ENCODE results near the gene RPL23.

The RPL23 gene

DNA sequence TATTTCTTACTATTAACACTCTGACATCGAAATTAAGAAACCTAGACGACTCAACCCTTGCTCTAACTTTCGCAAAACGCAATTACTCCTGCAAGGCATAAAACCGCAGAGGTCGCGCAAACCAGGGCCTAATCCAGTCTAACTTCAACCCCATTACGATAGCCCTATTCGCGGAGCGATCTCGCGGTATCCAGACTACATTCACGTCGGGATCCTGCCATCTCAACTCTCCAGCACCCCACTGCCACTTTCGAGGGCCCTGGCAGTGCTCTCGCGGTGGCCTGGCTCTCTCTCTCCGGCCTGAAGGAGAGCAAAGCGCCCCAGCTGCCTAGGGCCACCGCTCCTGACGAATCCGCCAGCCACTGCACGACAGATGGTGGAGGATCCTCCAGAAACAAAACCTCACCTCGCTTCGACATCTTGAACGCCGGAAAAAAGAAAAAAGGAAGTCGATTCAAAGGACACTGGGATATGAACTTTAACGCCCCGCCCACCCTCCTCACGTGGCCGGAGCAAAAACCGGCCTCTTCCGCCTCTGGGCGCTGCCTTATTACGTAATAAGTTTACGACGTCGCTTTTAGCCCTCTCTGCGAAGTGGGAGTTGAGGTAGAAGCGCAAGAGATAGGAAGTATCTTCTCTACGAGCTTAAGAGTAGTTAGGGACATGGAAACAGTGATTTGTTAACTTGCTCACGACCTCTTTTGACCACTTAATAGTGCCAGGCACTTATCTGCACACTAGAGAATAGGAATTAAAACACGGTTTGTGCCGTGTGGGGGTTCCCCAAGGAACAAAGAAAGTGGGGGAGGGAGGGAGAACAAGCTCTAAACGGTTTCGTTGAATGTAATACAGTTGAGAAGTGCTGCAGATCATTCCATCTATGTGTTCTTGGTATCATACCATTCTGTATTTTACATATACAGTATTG lies at the start of gene RPL23:
Gene RPL23 (minus strand): TSS at position 430 of the 928 bp plus-strand sequence. CDS start 11 bp downstream, at position 419.
- peak; percentile 98 for DNase-seq

DNA sequence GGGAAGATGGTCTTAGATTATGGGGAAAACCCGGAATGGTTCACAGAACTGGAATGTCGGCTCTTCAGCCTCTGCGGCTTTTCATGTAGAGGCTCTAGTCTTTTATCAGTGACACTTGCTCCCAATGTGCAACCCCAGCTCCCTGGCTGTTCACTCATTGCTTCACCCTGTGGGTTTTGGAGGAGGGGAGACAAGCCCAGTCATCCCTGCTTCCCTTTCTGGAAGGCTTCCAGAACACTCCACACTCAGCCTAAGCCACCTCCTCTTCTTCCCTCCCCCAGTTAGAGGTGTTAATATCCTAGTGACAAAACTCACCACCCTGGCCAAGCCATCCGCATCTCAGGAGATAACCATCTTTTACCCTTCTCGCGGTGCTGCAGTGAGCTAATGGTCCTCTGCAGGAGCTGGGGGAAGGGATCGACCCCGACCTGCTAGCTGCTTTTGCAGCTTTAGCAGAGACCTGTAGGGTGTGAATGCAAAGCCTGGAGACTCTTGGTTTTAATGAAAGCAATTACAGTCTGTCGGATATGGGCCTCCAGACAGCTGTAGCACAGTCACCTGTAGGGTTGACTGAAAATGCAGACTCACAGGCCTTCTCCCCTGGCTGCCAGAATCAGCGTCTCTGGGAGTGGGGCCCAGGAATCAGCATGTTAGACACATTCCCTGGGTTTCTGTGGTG lies 47.6 kb upstream of the RPL23 start:
- DNase-seq = no peak

GRCh38 chr17:38899421-38899820 lies 45.9 kb upstream of the RPL23 start:
- DNase-seq = no peak

DNA sequence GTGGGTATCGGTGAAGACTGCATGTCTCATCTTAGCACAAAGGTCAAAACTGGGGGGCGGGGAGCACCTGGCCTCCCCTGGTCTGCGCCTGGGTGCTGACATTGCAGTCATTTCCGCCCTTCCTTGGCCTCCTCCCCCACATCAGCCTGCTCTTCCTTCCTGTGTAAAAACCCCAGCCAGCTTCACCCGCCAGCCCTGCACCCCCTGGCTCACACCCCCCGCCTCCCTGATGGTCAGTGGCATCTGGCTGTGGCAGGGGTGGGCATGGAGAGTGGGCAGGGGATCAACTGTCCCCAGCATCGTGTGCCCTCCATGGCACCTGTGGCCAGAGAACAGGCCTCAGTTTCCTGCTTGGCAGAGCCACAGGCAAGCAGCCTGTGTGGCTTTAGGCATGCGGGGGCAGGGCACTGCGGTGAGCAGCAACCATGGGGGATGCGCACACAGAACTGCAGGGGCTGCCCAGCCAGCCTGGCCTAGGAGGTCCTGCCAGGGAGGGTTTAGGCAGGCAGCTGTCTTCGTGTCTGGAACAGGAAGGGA lies 45.4 kb upstream of the RPL23 start:
- no peak for DNase-seq

DNA sequence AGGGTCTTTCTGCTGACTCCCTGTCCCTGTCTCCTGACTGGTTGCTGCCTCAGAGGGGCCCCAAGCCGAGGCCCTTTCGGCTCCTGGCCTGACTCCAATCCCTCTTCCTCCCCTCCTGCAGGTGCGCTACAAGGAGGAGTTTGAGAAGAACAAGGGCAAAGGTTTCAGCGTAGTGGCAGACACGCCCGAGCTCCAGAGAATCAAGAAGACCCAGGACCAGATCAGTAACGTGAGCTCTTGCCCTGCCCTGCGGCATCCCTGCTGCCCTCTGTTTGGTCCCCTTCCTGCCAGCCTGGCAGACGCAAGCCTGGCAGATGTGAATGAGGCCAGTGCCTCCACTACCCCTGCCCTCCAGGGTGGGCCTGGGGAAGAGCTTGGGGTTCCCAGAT lies 44.8 kb upstream of the RPL23 start:
- DNase-seq = no peak

DNA sequence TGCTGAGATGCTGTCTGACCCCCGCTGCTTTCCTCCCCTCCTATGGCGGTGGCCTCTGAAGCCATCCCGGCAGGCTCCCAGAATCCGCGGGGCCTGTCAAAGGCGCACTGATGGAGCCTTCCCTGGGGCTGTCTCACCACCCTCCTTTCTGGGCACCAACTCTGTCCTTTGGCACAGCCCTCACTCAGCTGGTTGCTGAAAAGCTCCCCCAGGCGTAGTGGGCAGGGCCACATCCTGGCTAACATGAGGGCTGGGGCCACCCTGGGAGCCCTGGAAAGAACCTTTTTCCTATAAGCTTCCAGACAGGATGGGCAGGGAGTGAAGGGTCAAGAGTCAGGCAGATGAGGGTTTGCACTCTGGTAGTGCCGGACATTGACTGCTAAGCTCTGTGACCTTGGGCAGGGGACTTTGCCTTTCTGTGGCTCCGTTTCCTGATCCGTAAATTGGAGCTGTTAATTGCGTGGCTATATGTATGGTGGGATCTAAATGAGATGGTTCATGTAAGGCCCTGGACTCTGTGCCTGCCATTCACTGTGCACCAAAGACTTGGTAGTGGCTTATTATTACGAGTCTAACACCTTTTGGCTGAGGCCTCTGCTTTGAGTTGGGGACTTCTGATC lies 44.3 kb upstream of the RPL23 start:
- no peak for DNase-seq

DNA sequence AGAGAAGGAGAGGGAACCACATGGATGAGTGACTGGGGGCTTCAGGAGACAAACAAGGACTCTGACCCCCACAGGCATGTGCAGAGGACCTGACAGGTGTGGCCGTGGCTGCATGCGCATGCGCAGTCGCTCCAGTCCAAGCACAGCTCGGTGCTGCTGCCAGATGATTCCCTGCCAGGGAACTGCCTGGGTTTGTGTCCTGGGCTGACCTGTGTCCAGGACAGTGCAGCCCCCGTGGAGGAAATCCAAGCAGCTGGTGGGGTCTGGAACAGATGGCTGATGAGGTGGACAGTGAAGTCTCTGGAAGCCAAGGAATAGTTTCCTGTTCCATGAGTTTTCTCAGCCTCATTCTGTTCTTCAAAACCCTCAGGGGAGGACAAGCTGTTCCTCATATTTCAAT lies 43.7 kb upstream of the RPL23 start:
- no peak for DNase-seq

DNA sequence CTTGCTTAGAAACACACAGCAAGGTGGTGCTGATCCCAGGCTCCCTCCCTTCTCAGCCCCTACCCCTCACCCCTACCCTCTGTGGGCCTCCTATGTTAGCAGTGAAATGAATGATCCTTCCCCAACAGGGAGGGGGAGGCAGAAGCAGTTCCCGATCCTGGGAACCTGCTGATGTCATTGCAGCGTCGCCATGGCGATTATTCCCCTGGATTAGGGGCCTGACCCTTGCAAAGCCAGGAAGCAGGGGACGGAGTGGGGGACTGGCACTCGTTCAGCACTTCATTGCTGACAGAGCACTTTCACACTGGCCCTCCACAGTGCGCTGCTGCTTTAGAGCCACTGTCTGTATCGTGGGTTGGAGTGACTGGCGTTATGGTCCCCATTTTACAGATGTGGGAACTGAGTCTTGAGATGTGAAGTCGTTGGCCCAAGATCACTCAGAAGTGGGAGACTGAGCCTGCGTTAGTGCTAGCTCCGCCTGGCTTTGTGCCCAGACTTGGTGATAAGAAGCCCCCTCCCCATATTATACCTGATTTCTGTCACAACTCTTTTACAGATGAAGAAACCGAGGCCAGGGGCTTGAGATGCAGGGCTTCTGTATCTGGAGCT lies 42.9 kb upstream of the RPL23 start:
- DNase-seq = no peak

DNA sequence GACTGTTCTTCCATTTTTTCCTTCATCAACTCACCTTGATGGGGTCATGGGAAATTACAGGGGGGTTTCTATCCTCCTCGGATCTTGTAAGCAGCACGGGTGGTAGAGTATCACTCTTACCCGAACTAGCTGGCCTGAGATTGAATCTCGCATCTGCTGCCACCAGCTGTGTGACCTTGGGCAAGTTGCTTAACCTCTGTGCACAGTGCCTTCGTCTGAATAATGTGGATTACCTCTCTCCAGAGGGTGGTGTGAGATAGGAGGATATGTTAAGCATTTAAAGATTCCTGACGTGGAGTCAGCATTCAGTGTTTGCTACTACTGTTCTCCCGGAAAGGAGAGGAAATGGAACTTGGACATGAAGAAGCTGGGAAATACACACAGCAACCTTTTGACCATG lies 40.8 kb upstream of the RPL23 start:
- DNase-seq = no peak

- DNase-seq = no peak
These were observed 40.1 kb upstream of the RPL23 start for GRCh38 chr17:38893607-38894006.

DNA sequence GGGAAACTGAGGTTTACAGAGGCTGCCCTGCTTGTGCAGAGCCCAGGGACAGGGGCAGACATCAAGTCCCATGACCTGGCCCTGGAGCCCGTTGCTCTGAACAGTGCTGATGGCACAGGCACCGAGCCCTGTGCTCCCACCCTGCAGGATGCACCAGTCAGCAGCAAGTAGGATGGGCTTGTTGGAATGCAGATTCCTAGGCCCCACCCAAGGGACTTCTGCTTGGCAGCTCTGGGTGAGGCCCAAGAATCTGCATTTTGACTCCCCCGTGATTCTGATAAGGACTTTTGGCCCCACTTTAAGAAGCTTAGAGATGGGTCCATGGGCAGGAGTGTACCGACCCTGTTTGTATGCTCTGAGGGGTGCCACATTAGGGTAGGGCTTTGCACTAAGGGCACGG lies 39.6 kb upstream of the RPL23 start:
- no peak for DNase-seq

- no peak for DNase-seq
These were observed 39.1 kb upstream of the RPL23 start for GRCh38 chr17:38892620-38893019.

DNA sequence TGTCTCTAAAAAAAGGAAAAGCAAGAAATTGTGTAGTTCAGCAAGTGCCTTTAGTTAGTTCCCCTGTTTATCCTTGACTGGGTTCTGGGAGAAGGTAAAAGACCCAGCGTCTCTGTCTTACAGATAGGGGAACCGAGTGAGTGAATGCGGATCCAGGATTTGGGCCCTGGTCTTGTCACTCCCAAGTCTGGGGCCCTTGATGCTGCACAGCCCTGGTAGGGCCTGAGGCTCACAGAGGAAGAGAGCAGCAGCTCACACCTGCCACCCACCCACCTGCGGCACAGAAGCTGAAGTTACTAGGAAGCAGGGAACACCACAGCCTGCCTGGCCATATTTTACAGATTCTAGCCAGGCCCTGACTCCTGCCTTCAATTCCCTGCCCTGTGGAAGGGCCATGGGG lies 38.6 kb upstream of the RPL23 start:
- DNase-seq = no peak

DNA sequence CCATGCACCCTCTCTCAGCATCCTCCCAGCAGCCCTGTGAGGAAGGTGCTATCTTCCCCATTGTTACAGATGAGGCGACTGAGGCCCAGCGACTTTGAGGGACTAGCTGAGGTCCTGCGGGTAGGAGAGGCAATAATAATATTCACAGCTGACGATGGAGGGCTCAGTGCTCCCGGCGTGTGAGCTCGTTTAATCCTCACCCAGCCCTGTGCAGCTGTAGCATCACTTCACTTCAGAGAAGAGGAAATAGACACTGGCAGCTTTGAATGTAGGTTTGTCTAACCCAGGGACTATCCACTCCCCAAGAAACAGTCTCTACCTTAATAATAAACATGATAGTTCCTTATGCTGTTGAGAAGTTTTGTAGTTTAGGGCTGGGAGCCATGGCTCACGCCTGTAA lies 37.9 kb upstream of the RPL23 start:
- no peak for DNase-seq

GRCh38 chr17:38890410-38890746 lies 36.9 kb upstream of the RPL23 start:
- no peak for DNase-seq

DNA sequence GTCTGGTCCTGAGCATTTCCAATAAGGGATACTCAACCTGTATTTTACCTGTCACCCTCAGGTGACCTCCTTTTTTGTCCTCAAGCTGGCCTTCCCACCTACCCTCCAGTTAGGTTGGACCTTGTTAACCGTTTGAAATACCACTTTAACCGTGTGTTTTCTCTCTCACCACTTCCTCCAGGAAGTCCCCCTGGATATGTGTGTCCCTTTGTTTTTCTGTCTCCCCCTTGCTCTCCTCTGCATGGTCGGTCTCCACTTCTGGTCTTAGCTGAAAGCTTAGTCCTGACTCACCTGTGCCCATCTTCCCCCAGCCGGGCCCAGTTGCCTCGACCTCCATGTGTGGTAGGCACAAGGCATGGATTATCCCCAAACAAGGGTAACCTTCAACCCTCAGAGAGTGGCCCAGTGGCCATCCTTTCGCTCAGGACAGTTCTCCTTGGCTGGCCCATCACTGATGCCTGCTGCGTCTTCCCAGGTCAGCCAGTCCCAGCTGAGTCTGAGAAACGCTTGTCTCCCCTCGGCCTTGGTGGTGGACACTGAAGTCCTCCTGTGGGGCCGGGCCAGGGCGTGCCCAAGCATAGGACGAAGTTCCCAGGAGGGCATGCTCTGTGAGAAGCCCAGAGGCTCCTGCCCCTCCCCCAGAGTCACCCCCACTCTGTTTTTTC lies 36.4 kb upstream of the RPL23 start:
- DNase-seq = no peak

DNA sequence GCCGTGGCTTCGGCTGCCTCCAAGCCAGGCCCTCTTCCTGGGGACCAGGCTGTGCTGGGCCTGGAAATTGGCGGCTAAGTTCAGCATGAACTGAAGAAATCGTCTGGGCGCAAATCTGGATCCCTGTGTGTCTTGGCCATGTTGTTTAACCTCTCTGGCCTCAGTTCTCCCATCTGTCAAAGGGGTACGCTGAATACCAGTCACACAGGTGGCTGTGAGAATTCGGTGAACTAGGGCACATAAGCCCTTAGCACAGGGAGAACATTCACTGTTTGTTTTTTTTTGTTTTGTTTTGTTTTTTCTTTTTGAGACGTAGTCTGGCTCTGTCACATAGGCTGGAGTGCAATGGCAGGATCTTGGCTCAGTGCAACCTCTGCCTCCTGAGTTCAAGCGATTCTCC lies 35.3 kb upstream of the RPL23 start:
- no peak for DNase-seq

DNA sequence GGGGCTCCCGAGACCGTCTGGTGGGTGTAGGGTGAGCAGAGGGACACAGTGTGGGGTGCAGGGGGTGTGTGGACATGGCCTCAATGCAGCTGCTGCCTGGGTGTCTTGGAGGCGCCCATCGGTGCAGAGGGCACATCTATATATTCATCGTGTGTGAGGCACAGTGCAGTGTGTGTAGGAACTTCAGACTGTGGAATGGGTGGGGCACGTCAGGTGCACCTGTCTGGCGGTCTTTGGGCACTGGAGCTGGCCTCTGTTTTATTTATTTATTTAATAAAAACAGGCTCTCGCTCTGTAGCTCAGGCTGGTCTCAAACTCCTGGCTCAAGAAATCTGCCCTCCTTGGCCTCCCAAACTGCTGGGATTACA lies 33.1 kb upstream of the RPL23 start:
- no peak for DNase-seq

GRCh38 chr17:38885728-38886642 lies 32.5 kb upstream of the RPL23 start:
- peak; percentile 84 for DNase-seq

GRCh38 chr17:38885044-38885727 lies 31.7 kb upstream of the RPL23 start:
- DNase-seq = no peak

Data from retina (tissue), 1 donor.